HFFc6 (cell line): ENCODE measurements around the gene DNMBP. TPM values are rescaled to one million over a fixed set of nuclear protein-coding genes. Genes with fewer than 3 reads are reported as not detected.
"Not testable (repeated sequence)": the region's sequence is repeated elsewhere in the genome, so short reads cannot be mapped to it uniquely, and the experiment has no call there.

Source experiments
- DNase-seq: peaks from one replicate; pipeline ENCODE4 v3.0.0-alpha.2; 2018
- H3K27ac Mint-ChIP-seq: 2 replicates; pipeline ENCODE4 v1.8.0; 2020; ENCODE audit warnings: mild to moderate bottlenecking, mixed read lengths
- H3K27me3 Mint-ChIP-seq: 2 replicates; pipeline ENCODE4 v1.8.0; 2021; ENCODE audit warnings: mild to moderate bottlenecking, moderate library complexity, mixed read lengths; ENCODE audit not compliant: insufficient read depth
- H3K36me3 Mint-ChIP-seq: 2 replicates; pipeline ENCODE4 v1.8.0; 2021; ENCODE audit warnings: low read depth, mixed read lengths
- H3K4me1 Mint-ChIP-seq: 2 replicates; pipeline ENCODE4 v1.8.0; 2020; ENCODE audit warnings: low read depth, mixed read lengths
- H3K4me3 Mint-ChIP-seq: 2 replicates; pipeline ENCODE4 v1.8.0; 2020; ENCODE audit warnings: mild to moderate bottlenecking, moderate library complexity, mixed read lengths
- H3K9me3 Mint-ChIP-seq: 2 replicates; pipeline ENCODE4 v1.8.0; 2020; ENCODE audit warnings: mild to moderate bottlenecking, mixed read lengths
- CTCF ChIP-seq: fragments of 200-600 bp; sonication (generic); IDR thresholded peaks from 2 replicates; pipeline ENCODE4 v1.5.0; 2021; ENCODE audit warnings: antibody characterized with exemption, mild to moderate bottlenecking
- total RNA-seq, 6 experiments: library from RNA; stranded (reverse); fragmentation: NEBNext Ultra II Directional; extraction: Animal tissue kit (Norgen Biotek cat#: 25700); gene quantifications; 2 replicates in 1 of 6; 3 replicates in 5 of 6; pipeline ENCODE4 v1.2.3, GENCODE V29; 2021

The DNMBP gene
- total RNA-seq, 6 experiments from 2014 or later = 24.9 to 44.7 (median 28.6) TPM

DNA sequence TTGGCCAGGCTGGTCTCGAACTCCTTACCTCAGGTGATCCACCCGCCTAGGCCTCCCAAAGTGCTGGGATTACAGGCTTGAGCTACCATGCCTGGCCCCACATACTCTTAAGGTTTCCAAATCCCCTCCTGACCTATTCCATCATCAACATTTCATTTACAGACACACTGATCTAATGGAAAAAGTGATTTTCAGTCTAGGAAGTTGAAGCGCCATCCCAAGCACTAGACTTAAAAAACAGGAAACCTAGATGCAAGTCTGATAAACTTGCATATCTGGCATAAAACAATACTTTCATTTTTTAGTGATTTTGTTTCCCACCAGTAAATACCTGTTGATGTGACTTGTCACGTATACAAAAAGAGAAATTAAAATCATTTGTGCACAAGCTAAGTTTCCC lies 44.0 kb downstream of the DNMBP start:
- peaks cover 35% of the 10 kb centered on the region for H3K36me3 Mint-ChIP-seq
- H3K27ac Mint-ChIP-seq = peak overlapping the region; percentile 92
- TF ChIP-seq CTCF = no peak

DNA sequence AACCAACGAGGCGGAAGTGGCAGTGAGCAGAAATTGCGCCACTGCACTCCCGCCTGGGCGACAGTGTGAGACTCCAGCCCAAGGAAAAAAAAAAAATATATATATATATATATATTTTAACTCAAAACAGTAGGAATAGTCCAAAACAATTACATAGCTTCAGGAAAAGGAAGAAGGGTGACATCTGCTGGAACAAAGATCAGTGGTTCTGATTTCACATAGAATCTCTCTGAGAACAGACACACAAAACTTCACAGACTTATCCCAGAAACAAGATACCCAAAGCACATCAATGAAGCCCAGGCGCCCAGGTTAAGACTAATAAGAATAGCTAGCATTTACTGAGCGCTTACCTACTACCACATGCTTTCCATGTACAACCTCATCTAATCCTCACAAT lies 45.0 kb downstream of the DNMBP start:
- H3K4me3 Mint-ChIP-seq = no peak overlapping the region
- peaks cover 74% of the 10 kb centered on the region for H3K4me1 Mint-ChIP-seq
- TF ChIP-seq CTCF = peak; percentile 61
- H3K27me3 Mint-ChIP-seq = no peaks in the 10 kb centered on the region
- no peaks in the 10 kb centered on the region for H3K9me3 Mint-ChIP-seq
- H3K36me3 Mint-ChIP-seq = peaks cover 26% of the 10 kb centered on the region
- peak overlapping the region; percentile 92 for H3K27ac Mint-ChIP-seq
- DNase-seq = peak; percentile 30

More for the DNA sequence above, 44.0 kb downstream of the DNMBP start:
- Mint-ChIP-seq H3K4me1 (peaks cover 83% of the 10 kb centered on the region), H3K9me3 (no peaks in the 10 kb centered on the region), H3K4me3 (peak overlapping the region; percentile 71), H3K27me3 (no peaks in the 10 kb centered on the region)
- DNase-seq = no peak

DNA sequence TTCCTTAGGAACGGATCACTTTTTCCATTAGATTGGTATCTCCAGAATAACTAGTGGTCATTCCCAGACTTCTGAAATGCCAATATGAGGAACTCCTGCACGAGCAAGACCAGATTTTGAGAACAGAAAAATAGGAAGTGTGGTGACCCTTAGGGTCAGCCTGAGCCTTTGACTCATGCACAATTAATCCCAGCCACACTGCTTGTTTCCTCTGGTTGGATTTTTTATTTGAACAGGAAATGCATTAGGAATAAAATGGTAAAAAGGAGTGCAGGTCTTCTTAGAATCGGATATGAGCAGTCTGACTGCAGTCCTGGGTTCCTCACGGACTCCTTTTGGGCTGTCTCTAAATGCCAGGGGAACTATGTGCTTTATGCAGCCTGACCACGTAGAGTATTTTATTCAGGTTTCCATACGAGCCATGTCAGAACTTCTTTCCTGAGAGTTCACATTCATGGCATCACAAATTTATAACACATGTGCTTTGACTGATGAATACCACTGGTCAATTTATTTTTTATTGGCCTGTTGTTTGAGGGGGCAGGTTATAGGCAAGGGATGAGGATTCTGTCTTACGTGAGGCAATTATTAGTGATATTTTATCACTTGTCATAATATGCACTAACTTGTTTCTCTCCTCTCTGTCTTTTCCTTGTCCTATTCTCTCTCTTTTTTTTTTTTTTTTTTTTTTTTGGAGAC lies 46.1 kb downstream of the DNMBP start:
- DNase-seq = peak; percentile 21
- H3K36me3 Mint-ChIP-seq = peaks cover 15% of the 10 kb centered on the region
- H3K27ac Mint-ChIP-seq = peak overlapping the region; percentile 92
- H3K27me3 Mint-ChIP-seq, H3K9me3 Mint-ChIP-seq: not testable (repeated sequence)
- peak overlapping the region; percentile 50 for H3K4me3 Mint-ChIP-seq
- peaks cover 65% of the 10 kb centered on the region for H3K4me1 Mint-ChIP-seq

- DNase-seq = no peak
- peaks cover 33% of the 10 kb centered on the region for H3K36me3 Mint-ChIP-seq
- peak overlapping the region; percentile 69; the same call in 1 of the 2 replicates for H3K27ac Mint-ChIP-seq
- H3K9me3 Mint-ChIP-seq = no peaks in the 10 kb centered on the region
- TF ChIP-seq CTCF = no peak
- peak overlapping the region; percentile 46; the same call in 1 of the 2 replicates for H3K4me3 Mint-ChIP-seq
- peaks cover 37% of the 10 kb centered on the region for H3K4me1 Mint-ChIP-seq
- no peaks in the 10 kb centered on the region; the same call in 1 of the 2 replicates for H3K27me3 Mint-ChIP-seq
Measured at GRCh38 chr10:99958806-99959205, 50.9 kb downstream of the DNMBP start.

DNA sequence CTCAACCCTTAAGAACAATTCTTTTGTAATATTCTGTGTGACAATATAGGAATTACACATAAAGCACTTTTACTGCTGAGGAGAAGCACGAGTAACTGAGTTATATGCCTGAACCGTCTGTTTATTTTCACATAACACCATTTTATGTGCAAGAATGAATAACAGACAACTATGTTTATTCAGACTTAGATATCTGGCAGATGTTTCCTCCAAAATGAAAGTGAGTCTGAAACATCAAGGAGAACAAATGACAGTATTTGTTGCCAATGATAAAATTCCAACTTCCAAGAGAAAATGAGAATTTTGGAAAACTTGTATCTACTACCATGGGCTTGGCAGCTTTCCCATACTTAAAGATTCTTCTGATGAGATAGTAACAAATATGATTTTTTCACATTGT lies 51.4 kb downstream of the DNMBP start:
- DNase-seq = no peak
- Mint-ChIP-seq H3K27me3 (no peaks in the 10 kb centered on the region; the same call in 1 of the 2 replicates), H3K4me1 (peaks cover 34% of the 10 kb centered on the region), H3K36me3 (peaks cover 37% of the 10 kb centered on the region), H3K9me3 (no peaks in the 10 kb centered on the region), H3K4me3 (peak overlapping the region; percentile 46; the same call in 1 of the 2 replicates), H3K27ac (peak overlapping the region; percentile 69; the same call in 1 of the 2 replicates)
- no peak for TF ChIP-seq CTCF

- H3K36me3 Mint-ChIP-seq = peaks cover 76% of the 10 kb centered on the region
- H3K4me1 Mint-ChIP-seq = peaks cover 41% of the 10 kb centered on the region
- not testable (repeated sequence) for H3K27me3 Mint-ChIP-seq, DNase-seq, H3K27ac Mint-ChIP-seq, H3K4me3 Mint-ChIP-seq
- peaks cover 18% of the 10 kb centered on the region for H3K9me3 Mint-ChIP-seq
Measured at GRCh38 chr10:99953510-99953909, 56.2 kb downstream of the DNMBP start.
